GM18511 (cell line): ENCODE data around the gene FOXN1.

ENCODE experiments used
- ATAC-seq: cut with Tn5 transposase; IDR thresholded peaks from one replicate; pipeline ENCODE4 v1.9.1; 2021; ENCODE audit warnings: mild to moderate bottlenecking, moderate library complexity; ENCODE audit not compliant: unreplicated experiment

The FOXN1 gene

DNA sequence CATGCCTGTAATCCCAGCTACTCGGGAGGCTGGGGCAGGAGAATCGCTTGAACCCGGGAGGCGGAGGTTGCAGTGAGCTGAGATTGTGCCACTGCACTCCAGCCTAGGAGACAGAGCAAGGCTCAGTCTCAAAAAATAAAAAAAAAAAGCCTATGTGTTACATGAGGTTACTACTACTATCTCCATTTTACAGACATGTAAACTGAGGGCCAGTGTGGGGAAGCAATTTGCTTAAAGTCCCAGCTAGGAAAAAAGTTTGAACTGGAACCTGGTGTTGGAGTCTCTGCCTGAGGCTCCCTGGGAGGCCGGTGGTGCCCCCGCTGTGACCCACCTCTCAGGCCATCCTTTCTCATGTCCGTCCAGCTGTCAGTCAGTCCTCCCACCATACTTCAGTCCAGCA, 28.2 kb upstream of the FOXN1 start:
- no peak for ATAC-seq

DNA sequence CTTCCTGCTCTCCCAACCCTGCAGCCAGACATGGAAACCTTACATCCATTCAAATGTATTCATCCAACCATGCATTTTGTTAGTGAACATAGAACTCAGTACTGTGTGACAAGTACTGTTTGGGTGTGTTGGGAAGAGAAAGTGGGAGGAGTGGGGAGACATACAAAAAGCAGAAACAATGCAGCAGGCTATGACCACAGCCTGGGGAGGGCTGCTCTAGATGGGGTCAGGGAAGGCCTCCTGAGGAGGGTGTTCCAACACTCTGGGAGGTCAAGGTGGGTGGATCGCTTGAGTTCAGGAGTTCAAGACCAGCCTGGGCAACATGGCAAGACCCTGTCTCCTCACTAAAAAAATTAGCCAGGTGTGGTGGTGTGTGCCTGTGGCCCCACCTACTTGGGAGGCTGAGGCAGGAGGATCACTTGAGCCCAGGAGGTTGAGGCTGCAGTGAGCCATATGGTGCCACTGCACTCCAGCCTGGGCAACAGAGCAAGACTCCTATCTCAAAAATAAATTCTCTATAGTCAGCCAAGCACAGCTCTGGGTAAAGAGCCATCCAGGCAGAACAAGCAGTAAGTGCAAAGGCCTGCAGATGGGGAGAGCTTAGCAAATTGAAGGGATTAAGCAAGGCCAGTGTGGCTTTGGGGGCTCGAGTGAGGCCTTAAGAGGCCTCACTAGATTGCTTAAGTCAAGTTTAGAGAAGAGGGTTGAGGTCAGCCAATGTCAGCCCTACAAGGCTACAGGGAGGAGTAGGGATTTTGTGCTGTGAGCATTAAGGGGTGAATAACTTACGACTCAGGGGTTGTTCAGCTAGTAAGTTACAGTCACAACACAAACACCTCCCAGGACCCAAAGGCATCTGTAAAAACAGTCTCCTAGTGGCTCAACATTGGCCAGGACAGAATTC, 27.2 kb upstream of the FOXN1 start:
- ATAC-seq = no peak

DNA sequence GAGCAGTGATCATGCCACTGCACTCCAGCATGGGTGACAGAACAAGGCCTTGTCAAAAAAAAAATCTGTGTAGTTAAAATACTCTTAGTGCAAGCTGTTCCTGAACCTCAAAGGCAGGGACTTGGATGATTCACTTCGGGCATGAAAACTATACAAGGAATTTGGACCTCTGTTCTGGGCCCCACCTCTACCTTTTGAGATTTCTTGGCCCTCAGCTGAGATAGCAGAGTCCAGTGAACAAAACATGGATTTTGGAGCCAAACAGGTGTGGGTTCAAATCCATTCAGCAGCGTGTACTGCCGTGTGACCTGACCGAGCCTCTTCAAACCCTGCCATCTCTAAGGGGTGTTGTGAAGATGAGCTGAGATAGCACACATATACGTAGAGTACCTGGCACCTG, 25.9 kb upstream of the FOXN1 start:
- no peak for ATAC-seq

DNA sequence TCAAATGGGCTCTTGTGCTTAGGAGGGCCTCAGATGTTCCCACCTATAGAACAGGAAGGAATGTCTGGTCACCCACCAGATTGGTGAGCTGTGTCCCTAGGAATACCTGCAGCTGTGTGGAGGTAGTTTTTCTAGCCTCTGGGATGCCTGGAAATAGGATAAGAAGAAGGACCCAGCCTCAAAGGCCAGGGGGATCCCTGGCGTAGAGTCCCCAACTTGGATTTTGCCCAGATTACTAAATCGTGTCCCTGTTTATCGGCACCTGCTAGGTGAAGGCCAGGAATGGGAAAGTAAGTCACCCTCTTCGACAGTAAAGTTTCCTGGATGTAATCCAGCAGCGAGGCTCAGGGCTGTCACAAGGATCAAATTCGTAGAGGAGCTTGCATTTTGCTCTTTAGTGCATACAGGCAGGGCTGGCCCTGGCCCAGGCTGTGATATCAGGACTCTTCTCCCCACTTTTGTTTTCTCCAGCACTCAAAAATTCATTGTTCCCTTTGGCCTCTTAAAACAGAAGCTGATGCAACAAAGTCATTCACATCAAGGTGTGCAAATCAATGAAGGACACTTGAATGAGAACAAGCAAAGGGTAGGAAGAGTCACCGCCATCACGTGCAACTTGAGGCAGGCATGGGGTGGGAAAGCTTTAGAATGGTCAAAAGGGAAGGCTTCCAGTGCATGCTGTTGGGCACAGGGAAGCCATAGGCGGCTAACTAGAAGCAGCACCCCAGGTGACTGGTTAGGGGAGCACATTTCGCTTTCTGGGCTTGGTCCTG, 25.2 kb upstream of the FOXN1 start:
- no peak for ATAC-seq

DNA sequence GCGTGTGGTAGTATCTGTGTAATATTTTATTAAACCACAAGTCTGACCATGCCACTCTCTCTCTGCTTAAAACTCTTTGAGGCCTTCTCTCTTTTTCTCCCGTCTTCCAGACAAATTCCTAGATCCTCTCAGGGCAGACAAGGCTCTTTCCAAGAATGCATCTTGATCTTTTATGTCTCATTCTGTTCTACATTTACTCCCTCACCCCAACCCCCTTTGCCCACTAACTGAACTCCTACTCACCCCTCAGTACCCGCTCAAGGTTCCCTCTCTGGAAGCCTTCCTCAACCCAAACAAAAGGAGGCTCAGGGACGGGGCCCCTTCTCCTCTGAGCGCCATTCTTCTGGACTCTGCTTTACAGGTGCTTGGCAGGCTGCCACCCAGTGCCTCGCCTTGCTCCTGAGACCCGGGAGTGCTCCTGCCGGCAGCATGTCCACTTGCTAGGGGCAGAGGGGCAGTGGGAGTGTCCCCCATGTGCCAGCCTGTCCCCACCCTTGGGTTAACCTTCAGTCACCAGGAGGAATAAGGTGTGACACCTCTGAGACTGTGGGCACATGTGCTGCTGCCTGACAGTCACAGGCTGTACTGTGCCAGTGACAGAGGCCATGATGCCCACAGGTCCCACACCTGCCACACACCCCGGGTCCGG, 23.5 kb upstream of the FOXN1 start:
- no peak for ATAC-seq

DNA sequence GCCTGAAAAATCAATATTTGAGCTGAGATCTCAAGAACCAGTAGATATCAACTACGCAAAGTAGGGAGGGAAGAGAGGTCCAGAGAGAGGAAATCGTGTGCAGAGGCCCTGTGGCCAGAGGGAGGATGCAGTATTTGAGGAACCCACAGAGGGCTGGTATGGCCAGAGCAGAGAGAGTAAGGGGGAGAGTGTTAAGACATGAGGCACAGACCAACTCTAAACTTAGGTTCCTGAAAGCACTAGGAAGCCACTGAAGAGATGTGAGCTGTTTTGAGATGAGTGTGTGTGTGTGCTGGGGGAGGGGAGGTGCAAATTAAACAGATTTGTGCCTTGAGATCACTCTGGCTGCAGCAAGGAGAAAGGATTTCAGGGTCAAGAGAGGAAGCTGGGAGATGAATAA, 21.9 kb upstream of the FOXN1 start:
- ATAC-seq = peak; percentile 97

DNA sequence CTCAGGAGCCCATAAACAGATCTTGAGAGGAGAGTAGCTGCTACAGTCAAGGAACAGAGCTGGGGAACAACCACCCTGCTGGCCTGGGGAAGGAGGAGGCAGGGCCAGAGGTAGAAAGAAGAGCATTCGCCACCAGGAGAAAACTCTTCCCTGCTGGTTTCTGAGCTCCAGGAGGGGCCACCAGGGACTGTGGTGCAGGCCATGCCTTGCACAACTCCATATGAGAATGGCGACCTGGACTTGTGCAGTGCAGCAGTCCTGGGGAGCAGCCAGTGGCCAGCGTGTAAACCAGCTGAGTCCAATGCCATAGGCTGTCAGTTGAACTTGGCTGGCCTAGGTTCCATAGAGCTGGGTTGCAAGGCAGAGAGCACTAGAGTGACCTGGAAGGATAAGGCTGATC, 21.1 kb upstream of the FOXN1 start:
- ATAC-seq = peak; percentile 7

DNA sequence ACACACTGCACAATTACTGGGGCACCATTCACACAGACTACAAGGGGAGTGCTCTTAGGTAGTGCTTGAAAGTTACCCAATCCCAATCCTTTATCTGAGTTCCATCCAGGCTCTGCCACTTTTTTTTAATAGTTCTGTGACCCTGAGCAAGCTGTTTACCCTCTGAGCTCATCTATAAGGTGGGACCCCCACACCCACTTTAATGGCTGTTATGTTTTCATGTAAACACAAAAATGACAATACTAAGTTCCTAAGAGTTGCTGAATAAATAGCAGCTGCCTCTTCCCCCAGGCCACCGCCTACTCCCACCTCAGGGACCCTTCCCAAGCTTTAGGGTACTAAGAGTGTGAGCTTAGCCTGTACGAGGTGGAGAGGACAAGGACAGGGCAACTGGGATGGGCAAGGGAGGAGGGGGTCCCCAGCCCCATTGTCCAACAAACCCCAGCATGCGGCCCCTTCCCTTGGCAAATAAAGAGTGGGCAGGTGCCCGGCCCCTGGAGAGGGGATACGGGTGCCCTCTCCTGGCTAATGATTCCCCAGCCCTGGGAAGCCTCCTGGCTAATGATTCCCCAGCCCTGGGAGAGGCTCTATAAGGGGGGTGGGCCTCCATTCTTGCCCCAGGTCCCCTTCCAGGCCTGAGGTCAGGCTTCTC, 18.1 kb upstream of the FOXN1 start:
- ATAC-seq = no peak

DNA sequence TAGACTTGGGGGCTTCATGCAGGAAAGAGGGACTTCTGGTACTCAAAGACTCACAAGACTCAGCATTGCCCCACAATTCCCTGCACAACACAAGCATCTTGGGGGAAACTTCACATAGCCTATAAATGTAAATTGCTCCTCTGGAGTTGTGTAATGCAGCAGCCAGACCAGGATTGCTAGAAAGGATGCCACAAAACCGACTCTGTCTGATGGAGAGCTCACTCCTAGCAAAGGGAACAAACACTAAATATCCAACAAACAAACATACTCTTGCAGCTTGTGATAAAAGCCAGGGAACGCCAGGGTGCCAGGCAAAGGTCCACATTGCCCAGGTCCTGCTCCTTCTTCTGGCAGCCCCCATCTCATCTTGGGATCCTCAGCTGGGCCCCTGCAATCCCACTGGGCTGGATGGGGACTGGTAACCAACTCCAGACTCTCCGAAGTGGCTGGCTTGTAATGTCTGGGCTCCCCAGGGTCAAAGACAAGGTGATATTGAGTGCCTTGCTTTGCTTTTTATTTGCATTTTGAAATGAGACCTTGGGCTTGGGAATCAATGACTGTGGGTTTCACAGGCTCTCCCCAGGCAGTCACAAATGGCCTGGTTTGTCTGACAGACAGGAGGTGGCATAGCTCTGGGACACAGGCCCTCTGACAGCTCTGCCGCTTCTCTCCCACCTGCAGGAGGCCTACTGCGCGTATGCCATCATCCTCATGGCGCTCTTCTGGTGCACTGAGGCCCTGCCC, 17.4 kb upstream of the FOXN1 start:
- ATAC-seq = no peak

DNA sequence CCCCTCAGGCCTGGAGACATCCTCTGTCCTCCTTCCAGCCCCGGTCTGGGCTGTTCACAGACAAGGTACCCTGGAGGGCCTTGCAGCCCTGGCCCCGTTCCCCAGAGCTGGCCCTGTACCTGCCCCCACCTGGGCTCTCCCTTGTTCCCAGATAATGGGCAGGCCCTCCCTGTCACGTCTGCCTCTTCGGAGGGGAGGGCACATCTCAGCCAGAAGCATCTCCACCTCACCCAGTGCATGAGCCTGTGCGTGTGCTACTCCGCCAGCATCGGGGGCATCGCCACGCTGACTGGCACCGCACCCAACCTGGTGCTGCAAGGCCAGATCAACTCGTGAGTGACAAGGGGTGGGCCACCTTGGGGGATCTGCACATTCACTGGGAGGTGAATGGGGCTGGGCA, 14.9 kb upstream of the FOXN1 start:
- no peak for ATAC-seq

DNA sequence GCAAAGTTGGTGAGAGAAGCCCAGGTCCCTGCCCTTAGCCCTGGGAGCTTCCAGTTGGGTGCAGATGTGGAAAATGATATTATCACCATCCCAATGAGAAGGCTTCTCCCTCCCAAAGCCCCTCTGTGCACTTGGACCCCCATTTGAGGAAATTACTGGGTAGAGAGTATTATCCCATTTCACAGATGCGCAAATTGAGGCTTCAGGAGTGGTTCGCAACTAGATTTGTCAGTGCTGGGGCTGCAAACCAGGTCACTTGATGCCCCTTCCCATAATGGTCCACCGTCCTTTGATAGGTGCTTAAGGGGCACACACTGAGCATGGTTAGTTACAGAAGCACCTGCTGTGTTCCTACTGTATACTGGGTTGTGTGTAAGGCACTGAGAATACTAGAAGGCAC, 14.3 kb upstream of the FOXN1 start:
- ATAC-seq = no peak

DNA sequence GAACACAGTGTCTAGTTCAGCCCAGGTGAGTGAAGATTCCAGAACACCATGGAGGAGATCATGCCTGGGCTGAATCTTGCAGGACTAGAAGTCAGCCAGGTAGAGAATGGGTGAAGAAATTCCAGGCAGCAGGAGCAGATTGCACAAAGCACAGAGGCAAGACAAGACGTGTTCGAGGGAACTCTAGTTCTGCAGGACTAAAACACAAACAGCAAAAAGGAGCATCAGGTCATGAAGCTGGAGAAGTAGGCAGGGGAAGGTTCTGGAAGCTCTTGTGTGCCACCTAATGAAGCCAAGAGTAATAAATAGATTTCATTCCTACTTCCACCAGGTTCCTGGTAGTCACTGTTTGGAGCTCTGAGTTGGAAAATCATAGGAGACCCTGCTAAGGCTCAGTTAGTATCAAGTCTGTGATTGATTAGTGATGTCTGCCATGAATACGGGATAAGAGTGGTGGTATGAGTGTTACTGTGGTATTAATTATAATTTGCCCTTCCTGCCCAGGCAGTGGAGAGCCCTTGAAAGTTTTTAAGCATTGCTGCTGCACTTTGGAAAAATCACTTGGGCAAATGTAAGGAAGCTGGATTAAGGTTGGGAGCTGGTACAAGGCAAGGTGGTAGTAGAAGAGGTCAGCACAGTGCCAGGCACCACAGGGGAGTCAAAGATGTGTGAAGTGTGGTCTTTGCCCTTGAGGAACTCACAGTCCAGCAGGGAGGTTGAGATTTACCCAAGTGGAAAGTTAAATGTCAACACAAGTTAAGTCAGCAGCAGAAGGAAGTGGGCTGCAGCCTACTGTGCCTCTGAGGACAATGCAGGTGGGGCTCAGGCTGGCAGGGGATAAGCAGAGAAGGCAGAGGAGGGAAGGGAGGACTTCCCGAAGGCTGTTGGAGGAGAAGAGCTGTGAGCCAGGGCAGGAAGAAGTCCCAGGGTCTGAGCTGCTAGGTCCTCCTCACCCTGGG, 13.5 kb upstream of the FOXN1 start:
- ATAC-seq = no peak

DNA sequence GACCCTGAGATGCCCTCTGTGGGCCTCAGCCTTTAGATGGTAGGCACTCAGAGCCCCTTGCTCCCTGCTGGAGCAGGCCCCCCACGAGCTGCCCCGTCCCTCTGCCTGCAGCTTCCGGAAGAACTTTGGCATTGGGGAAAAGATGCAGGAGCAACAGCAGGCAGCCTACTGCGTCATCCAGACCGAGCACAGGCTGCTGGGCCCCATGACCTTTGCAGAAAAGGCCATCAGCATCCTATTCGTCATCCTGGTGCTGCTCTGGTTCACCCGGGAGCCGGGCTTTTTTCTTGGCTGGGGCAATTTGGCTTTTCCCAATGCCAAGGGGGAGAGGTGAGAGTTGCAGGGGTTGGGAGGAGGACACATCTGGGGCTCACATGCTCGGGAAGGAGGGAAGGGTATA, 12.7 kb upstream of the FOXN1 start:
- no peak for ATAC-seq

DNA sequence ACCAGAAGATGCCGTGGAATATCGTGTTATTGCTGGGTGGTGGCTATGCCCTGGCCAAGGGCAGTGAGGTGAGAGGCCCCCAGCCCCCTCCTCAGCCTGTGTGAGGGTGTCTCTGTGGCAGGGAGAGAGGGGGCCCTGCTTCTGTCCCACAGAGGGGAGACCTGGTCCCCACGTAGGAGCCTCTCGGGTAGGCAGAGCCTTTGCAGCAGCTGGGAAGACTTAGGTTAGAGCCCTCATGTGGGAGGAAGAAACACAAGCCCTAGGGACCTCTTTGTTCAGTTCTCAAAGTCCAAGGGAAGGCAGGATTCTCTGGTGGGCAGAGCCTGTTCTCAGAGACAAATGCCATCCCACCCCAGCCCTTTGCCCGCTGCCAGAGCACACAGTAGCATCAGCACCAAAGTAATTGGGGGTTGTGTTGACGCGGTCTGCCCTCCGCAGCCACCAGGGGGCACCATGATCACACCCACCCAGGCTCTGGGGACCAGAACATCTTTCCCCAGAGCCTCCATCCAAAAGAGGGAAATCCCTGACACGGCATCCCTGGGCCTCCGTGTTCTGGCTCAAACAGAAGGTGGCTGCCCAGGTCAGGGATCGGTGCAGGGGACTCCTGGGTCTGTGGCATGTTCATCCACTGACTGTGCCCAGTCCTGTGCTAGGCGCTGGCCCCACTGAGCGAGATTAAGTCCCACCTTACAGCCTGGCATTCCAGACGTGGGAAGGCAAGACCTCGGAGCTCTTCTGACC, 11.5 kb upstream of the FOXN1 start:
- ATAC-seq = no peak

DNA sequence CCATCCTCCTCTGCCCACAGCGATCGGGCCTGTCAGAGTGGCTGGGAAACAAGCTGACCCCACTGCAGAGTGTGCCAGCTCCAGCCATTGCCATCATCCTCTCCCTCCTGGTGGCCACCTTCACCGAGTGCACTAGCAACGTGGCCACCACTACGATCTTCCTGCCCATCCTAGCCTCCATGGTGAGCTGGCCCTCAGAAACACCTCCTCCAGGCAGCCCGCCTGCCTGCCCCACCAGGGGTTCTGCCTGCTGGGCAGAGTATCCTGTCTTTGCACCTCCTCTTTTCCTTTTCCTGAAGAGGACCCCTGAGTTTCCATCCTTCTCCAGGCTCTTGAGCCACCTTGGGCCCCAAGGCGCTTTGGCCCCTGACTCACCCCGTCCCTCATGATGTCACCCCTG, 10.5 kb upstream of the FOXN1 start:
- ATAC-seq = no peak

DNA sequence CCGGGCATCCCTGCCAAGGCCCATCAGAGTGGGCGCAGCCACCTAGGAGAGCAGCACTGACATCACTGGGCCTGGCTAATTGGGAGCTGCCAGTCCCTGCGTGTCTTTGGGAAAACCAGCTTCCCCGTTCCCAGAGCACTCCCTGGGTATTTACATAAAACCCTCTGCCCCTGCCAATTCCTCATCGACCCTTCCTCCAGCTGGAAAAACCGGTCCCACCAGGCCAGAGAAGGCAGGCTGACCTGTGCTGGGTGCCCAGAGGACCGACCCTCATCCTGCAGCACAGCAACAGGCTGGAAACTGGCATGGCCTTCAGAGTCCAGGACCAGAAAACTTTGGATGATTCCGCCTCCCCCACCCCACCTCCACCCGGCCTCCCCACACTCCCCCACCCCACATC, 8.2 kb upstream of the FOXN1 start:
- ATAC-seq = no peak

DNA sequence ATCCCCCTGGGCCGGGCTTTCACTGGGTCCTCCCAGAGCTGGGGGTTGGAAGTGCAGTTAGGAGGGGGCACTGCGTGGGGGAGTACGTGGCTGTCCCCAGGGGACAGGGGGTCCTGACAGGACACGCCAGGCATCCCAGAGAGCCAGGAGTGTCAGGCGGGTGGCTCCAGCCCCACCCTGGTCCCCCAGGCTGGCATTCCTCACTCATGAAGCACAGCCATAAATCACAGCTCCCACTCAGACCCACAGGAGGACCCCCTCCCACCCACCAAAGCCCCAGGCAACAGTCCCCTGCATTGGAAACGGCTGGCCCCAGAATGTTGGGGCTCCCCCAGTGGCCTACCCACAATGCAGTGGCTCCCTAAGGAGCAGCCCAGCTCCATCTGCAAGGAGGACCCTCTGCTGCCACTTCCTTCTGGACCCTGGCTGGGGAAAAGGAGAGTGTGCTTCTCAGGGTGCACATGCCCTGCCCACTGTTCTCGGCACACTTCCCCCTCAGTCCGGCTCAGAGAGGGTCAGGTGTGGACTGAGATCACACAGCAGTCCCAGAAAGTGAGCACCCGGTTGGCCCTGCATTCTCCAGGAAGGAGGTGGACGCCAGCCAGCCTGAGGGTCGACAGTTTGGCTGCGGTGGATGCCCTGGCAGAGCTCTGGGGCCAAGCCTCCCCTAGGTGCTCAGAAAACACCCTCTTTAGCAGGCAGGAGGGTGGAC, 7.3 kb upstream of the FOXN1 start:
- ATAC-seq = no peak

DNA sequence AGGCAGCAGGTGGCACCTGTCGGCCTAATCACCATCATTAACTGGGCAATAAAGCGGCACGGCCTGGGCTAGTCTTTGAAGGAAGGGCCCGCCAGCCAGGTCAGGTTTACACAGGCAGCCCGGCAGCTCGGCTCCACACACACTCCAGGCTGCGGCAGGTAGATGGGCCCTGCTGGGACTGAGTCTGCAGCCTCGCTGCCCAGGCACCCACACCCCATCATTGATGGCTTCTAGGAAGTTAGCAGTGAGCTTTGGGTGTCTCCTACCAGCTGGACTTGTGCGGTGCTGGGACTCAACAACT, 6.8 kb upstream of the FOXN1 start:
- ATAC-seq = no peak
